GM12864 (cell line): ENCODE results near the gene STAT5B.

Experiments
- DNase-seq: peaks from one replicate; pipeline ENCODE4 v3.0.0-alpha.2; 2011; ENCODE audit warnings: low read depth
- H3K4me3 ChIP-seq: 2 replicates; pipeline ENCODE4 v1.5.1; 2011; ENCODE audit warnings: mild to moderate bottlenecking, low read depth, low read length, control low read depth
- CTCF ChIP-seq: IDR thresholded peaks from 2 replicates; pipeline ENCODE4 v1.5.1; 2011; ENCODE audit warnings: low read depth, mild to moderate bottlenecking, moderate library complexity, low read length, control low read depth, inconsistent platforms; ENCODE audit errors: missing control alignments

Gene STAT5B

GRCh38 chr17:42155614-42156045 lies 120.6 kb downstream of the STAT5B start:
- no peak for DNase-seq
- TF ChIP-seq CTCF, result no peak
- H3K4me3 ChIP-seq, result peak overlapping the region; percentile 64; the same call in 1 of the 2 replicates

GRCh38 chr17:42153919-42154742 lies 122.1 kb downstream of the STAT5B start:
- TF ChIP-seq CTCF, result no peak
- no peak for DNase-seq
- H3K4me3 ChIP-seq, result peak overlapping the region; percentile 64
